Suprapubic skin (tissue), 4 donors: ENCODE data around the gene XPOT. TPM values are rescaled to one million over a fixed set of nuclear protein-coding genes. Genes with fewer than 3 reads are reported as not detected.

Experiments
- DNase-seq, 2 donors: peaks; one replicate each; pipeline ENCODE4 v3.0.0-alpha.2; 2019; ENCODE audit warnings: low spot score in 2 of 2
- H3K27ac ChIP-seq: fragments of 200-600 bp; sonication (generic); one replicate; pipeline ENCODE4 v1.5.1; 2019
- H3K27me3 ChIP-seq: fragments of 200-600 bp; sonication (generic); one replicate; pipeline ENCODE4 v1.5.1; 2019
- H3K36me3 ChIP-seq: fragments of 200-600 bp; sonication (generic); one replicate; pipeline ENCODE4 v1.5.1; 2019
- H3K4me1 ChIP-seq: fragments of 200-600 bp; sonication (generic); one replicate; pipeline ENCODE4 v1.5.1; 2019
- H3K4me3 ChIP-seq: fragments of 200-600 bp; sonication (generic); one replicate; pipeline ENCODE4 v1.5.1; 2019; ENCODE audit warnings: mild to moderate bottlenecking
- H3K9me3 ChIP-seq: fragments of 200-600 bp; sonication (generic); one replicate; pipeline ENCODE4 v1.5.1; 2019
- CTCF ChIP-seq, 2 donors: fragments of 200-600 bp in 1 of 2; fragments of 450-650 bp in 1 of 2; sonication (generic) in 1 of 2; IDR thresholded peaks; one replicate each; pipeline ENCODE4 v1.5.1; 2016 to 2019; ENCODE audit warnings: antibody characterized with exemption in 2 of 2, mild to moderate bottlenecking in 1 of 2, moderate library complexity in 1 of 2
- EP300 ChIP-seq: sonication (generic); formaldehyde crosslinking; IDR thresholded peaks from one replicate; pipeline ENCODE4 v1.6.1; 2017; ENCODE audit warnings: antibody characterized with exemption
- POLR2A ChIP-seq, 2 donors: fragments of 450-650 bp; IDR thresholded peaks; one replicate each; pipeline ENCODE4 v1.6.1; 2017; ENCODE audit warnings: antibody characterized with exemption in 2 of 2, mild to moderate bottlenecking in 2 of 2, moderate library complexity in 2 of 2
- POLR2AphosphoS5 ChIP-seq, 3 donors: sonication (generic); formaldehyde crosslinking; IDR thresholded peaks; one replicate each; pipeline ENCODE4 v1.6.1; 2017; ENCODE audit warnings: antibody characterized with exemption in 3 of 3
- WGBS: methylation state at CpG from one replicate; pipeline ENCODE4 v1.1.5; 2018; 5-methylcytosine and 5-hydroxymethylcytosine counted together
- total RNA-seq, 4 donors: library from RNA; depleted of rRNA; stranded (reverse); fragments of >200 nt; gene quantifications; one replicate each; pipeline ENCODE4 v1.1.0, GENCODE V29; 2016

The XPOT gene
- total RNA-seq, 4 donors from 2014 or later = 33.0 to 68.9 (median 41.2) TPM

GRCh38 chr12:64456119-64456518 lies 51.9 kb downstream of the XPOT start:
- Histone ChIP-seq H3K4me3 (no peak overlapping the region), H3K9me3 (no peaks in the 10 kb centered on the region), H3K36me3 (peaks cover 2% of the 10 kb centered on the region), H3K4me1 (peaks cover 28% of the 10 kb centered on the region), H3K27ac (no peak overlapping the region), H3K27me3 (no peaks in the 10 kb centered on the region)
- no peak for DNase-seq
- TF ChIP-seq POLR2A (IDR thresholded peaks at IDR 0.05) (no peak), EP300 (no peak), CTCF (IDR thresholded peaks at IDR 0.05) (no peak), POLR2AphosphoS5 (IDR thresholded peaks at IDR 0.05) (no peak)

GRCh38 chr12:64457032-64457431 lies 52.8 kb downstream of the XPOT start:
- H3K4me1 ChIP-seq = peaks cover 23% of the 10 kb centered on the region
- H3K4me3 ChIP-seq = no peak overlapping the region
- H3K9me3 ChIP-seq = no peaks in the 10 kb centered on the region
- peaks cover 2% of the 10 kb centered on the region for H3K36me3 ChIP-seq
- no peaks in the 10 kb centered on the region for H3K27me3 ChIP-seq
- 66% methylated on average over 6 of the region's 6 CpGs for WGBS
- DNase-seq = no peak
- TF ChIP-seq CTCF (IDR thresholded peaks at IDR 0.05) (no peak), POLR2AphosphoS5 (IDR thresholded peaks at IDR 0.05) (no peak), POLR2A (IDR thresholded peaks at IDR 0.05) (no peak), EP300 (no peak)
- H3K27ac ChIP-seq = no peak overlapping the region

- Histone ChIP-seq H3K9me3 (no peaks in the 10 kb centered on the region), H3K4me1 (peaks cover 23% of the 10 kb centered on the region), H3K27me3 (no peaks in the 10 kb centered on the region), H3K36me3 (peaks cover 2% of the 10 kb centered on the region), H3K27ac (no peak overlapping the region), H3K4me3 (no peak overlapping the region)
- TF ChIP-seq POLR2AphosphoS5 (IDR thresholded peaks at IDR 0.05) = no peak
- TF ChIP-seq CTCF (IDR thresholded peaks at IDR 0.05) = no peak
- no peak for TF ChIP-seq EP300
- TF ChIP-seq POLR2A (IDR thresholded peaks at IDR 0.05) = no peak
- WGBS = 92% methylated on average over 3 of the region's 3 CpGs
- no peak for DNase-seq
Measured at GRCh38 chr12:64457466-64457865, 53.3 kb downstream of the XPOT start.

- Histone ChIP-seq H3K4me3 (no peak overlapping the region), H3K36me3 (peaks cover 5% of the 10 kb centered on the region), H3K27me3 (no peaks in the 10 kb centered on the region), H3K4me1 (peaks cover 23% of the 10 kb centered on the region), H3K27ac (no peak overlapping the region), H3K9me3 (no peaks in the 10 kb centered on the region)
- no peak for TF ChIP-seq POLR2A (IDR thresholded peaks at IDR 0.05)
- no peak for TF ChIP-seq POLR2AphosphoS5 (IDR thresholded peaks at IDR 0.05)
- no peak for TF ChIP-seq EP300
- no peak for TF ChIP-seq CTCF (IDR thresholded peaks at IDR 0.05)
- 78% methylated on average over 4 of the region's 4 CpGs for WGBS
- no peak for DNase-seq
Measured at GRCh38 chr12:64457923-64458322, 53.7 kb downstream of the XPOT start.

GRCh38 chr12:64459394-64459891 lies 55.3 kb downstream of the XPOT start:
- peaks cover 14% of the 10 kb centered on the region for H3K4me1 ChIP-seq
- no peak for DNase-seq
- peak overlapping the region; percentile 32 for H3K4me3 ChIP-seq
- peak overlapping the region; percentile 4 for H3K27ac ChIP-seq
- H3K9me3 ChIP-seq = no peaks in the 10 kb centered on the region
- H3K36me3 ChIP-seq = peaks cover 14% of the 10 kb centered on the region
- TF ChIP-seq POLR2AphosphoS5 (IDR thresholded peaks at IDR 0.05) (no peak), EP300 (no peak), POLR2A (IDR thresholded peaks at IDR 0.05) (no peak), CTCF (IDR thresholded peaks at IDR 0.05) (no peak)
- 12% methylated on average over 3 of the region's 3 CpGs for WGBS
- no peaks in the 10 kb centered on the region for H3K27me3 ChIP-seq
